HepG2 (cell line): ENCODE results near the gene S100A11. TPM values are rescaled to one million over a fixed set of nuclear protein-coding genes. Genes with fewer than 3 reads are reported as not detected.

Source experiments
- ATF1 ChIP-seq: IDR thresholded peaks from 2 replicates; pipeline ENCODE4 v1.6.1; 2016; ENCODE audit warnings: mild to moderate bottlenecking, control low read depth
- ATF5 ChIP-seq: sonication (generic); formaldehyde crosslinking; IDR thresholded peaks from 2 replicates; pipeline ENCODE4 v1.4.0; 2020; ENCODE audit warnings: mild to moderate bottlenecking, low read depth, missing genetic modification reagents
- CBX1 ChIP-seq: IDR thresholded peaks from one replicate; pipeline ENCODE4 v1.6.1; 2016; ENCODE audit warnings: antibody characterized with exemption, low read depth
- DR1 ChIP-seq: sonication (generic); formaldehyde crosslinking; IDR thresholded peaks from 2 replicates; pipeline ENCODE4 v1.8.0; 2021; ENCODE audit warnings: mild to moderate bottlenecking, missing genetic modification reagents, inconsistent platforms
- DRAP1 ChIP-seq: IDR thresholded peaks from 2 replicates; pipeline ENCODE4 v1.6.1; 2016; ENCODE audit warnings: missing genetic modification reagents, missing compliant biosample characterization
- FLYWCH1 ChIP-seq: sonication (generic); formaldehyde crosslinking; IDR thresholded peaks from 2 replicates; pipeline ENCODE4 v1.8.1; 2023; ENCODE audit warnings: mild to moderate bottlenecking, missing genetic modification reagents
- FOXK1 ChIP-seq: sonication (generic); formaldehyde crosslinking; IDR thresholded peaks from 2 replicates; pipeline ENCODE4 v1.4.0; 2020; ENCODE audit warnings: low read depth, missing genetic modification reagents, borderline replicate concordance
- HDAC6 ChIP-seq: fragments of 200-600 bp; sonication (generic); IDR thresholded peaks from 2 replicates; pipeline ENCODE4 v1.7.0; 2017; ENCODE audit warnings: mild to moderate bottlenecking, antibody characterized with exemption, low read length, low read depth
- KDM4B ChIP-seq: sonication (generic); formaldehyde crosslinking; IDR thresholded peaks from 2 replicates; pipeline ENCODE4 v1.4.0; 2020; ENCODE audit warnings: missing genetic modification reagents
- KMT2B ChIP-seq: IDR thresholded peaks from 2 replicates; pipeline ENCODE4 v1.6.1; 2016; ENCODE audit warnings: missing genetic modification reagents, missing compliant biosample characterization
- MEIS2 ChIP-seq: sonication (generic); formaldehyde crosslinking; IDR thresholded peaks from 2 replicates; pipeline ENCODE4 v1.9.0; 2021; ENCODE audit warnings: mild to moderate bottlenecking, missing genetic modification reagents
- MXD4 ChIP-seq: IDR thresholded peaks from 2 replicates; pipeline ENCODE4 v1.6.1; 2016; ENCODE audit warnings: mild to moderate bottlenecking, missing biosample characterization, missing genetic modification reagents
- NR1H2 ChIP-seq: sonication (generic); formaldehyde crosslinking; IDR thresholded peaks from 2 replicates; pipeline ENCODE4 v1.8.1; 2022; ENCODE audit warnings: low read depth, missing genetic modification reagents, borderline replicate concordance
- SAFB2 ChIP-seq: sonication (generic); formaldehyde crosslinking; IDR thresholded peaks from 2 replicates; pipeline ENCODE4 v1.5.1; 2020; ENCODE audit warnings: missing genetic modification reagents, low read depth, mild to moderate bottlenecking, borderline replicate concordance
- SCMH1 ChIP-seq: sonication (generic); formaldehyde crosslinking; IDR thresholded peaks from 2 replicates; pipeline ENCODE4 v1.9.0; 2021; ENCODE audit warnings: missing genetic modification reagents, mild to moderate bottlenecking, borderline replicate concordance
- SOX5 ChIP-seq: IDR thresholded peaks from 2 replicates; pipeline ENCODE4 v1.6.1; 2016; ENCODE audit warnings: borderline replicate concordance
- SRSF1 ChIP-seq: fragments of 200-400 bp; formaldehyde crosslinking; optimal IDR thresholded peaks from 2 replicates; pipeline ENCODE3; 2017; ENCODE audit warnings: mild to moderate bottlenecking, low read depth, low read length, moderate library complexity
- TEF ChIP-seq: sonication (generic); formaldehyde crosslinking; IDR thresholded peaks from 2 replicates; pipeline ENCODE4 v1.5.0; 2020; ENCODE audit warnings: missing genetic modification reagents
- THAP9 ChIP-seq: sonication (generic); formaldehyde crosslinking; IDR thresholded peaks from 2 replicates; pipeline ENCODE4; 2020; ENCODE audit warnings: missing genetic modification reagents, mild to moderate bottlenecking, borderline replicate concordance
- YEATS2 ChIP-seq: sonication (generic); formaldehyde crosslinking; IDR thresholded peaks from 2 replicates; pipeline ENCODE4 v1.4.0; 2020; ENCODE audit warnings: missing genetic modification reagents, borderline replicate concordance
- ZC3H4 ChIP-seq: sonication (generic); formaldehyde crosslinking; IDR thresholded peaks from 2 replicates; pipeline ENCODE4 v1.4.0; 2020; ENCODE audit warnings: missing genetic modification reagents, borderline replicate concordance
- ZIK1 ChIP-seq: sonication (generic); formaldehyde crosslinking; IDR thresholded peaks from 2 replicates; pipeline ENCODE4 v1.5.0; 2020; ENCODE audit warnings: mild to moderate bottlenecking, low read depth, missing genetic modification reagents, borderline replicate concordance
- ZNF143 ChIP-seq: sonication (generic); formaldehyde crosslinking; IDR thresholded peaks from 2 replicates; pipeline ENCODE4 v1.4.0; 2020; ENCODE audit warnings: missing genetic modification reagents
- ZNF264 ChIP-seq: sonication (generic); formaldehyde crosslinking; IDR thresholded peaks from 2 replicates; pipeline ENCODE4 v1.4.0; 2020; ENCODE audit warnings: missing genetic modification reagents
- ZNF317 ChIP-seq: sonication (generic); formaldehyde crosslinking; IDR thresholded peaks from 2 replicates; pipeline ENCODE4 v1.5.0; 2020; ENCODE audit warnings: mild to moderate bottlenecking, missing genetic modification reagents
- ZNF335 ChIP-seq: sonication (generic); formaldehyde crosslinking; IDR thresholded peaks from 2 replicates; pipeline ENCODE4 v1.4.0; 2020; ENCODE audit warnings: missing genetic modification reagents
- ZNF576 ChIP-seq: sonication (generic); formaldehyde crosslinking; IDR thresholded peaks from 2 replicates; pipeline ENCODE4 v1.4.0; 2020; ENCODE audit warnings: mild to moderate bottlenecking, missing genetic modification reagents
- ZNF616 ChIP-seq: sonication (generic); formaldehyde crosslinking; IDR thresholded peaks from 2 replicates; pipeline ENCODE4 v1.5.0; 2020; ENCODE audit warnings: low read depth, mild to moderate bottlenecking, missing genetic modification reagents
- polyA plus RNA-seq, 8 experiments: library from polyadenylated mRNA; depleted of rRNA in 3 of 8; stranded (reverse) in 7 of 8; unstranded in 1 of 8; fragments of >200 nt; fragmentation: Illumina TruSeq in 4 of 8; extraction: Trizol in 4 of 8; gene quantifications; 2 replicates each; pipeline versions ENCODE4 v1.2.1 to v1.2.3, GENCODE V29; 2011 to 2016; ENCODE audit warnings: low read depth in 4 of 8, missing spikeins in 1 of 8, mixed read lengths in 1 of 8; ENCODE audit not compliant: insufficient read depth in 1 of 8
- total RNA-seq, 5 experiments: library from RNA; depleted of rRNA; stranded (reverse); fragments of >200 nt; fragmentation: Illumina TruSeq; extraction: Trizol; gene quantifications; 2 replicates each; pipeline ENCODE4 v1.2.3, GENCODE V29; 2016; ENCODE audit warnings: low read depth in 1 of 5

S100A11 gene
- total and polyA plus RNA-seq, 2 of the 13 experiments (the other 11 are each of a cell fraction or from before 2014, with no cell fraction given) = 6.6 to 34.4 TPM

- TF ChIP-seq THAP9 (CRISPR knock-in tag) (no peak), FLYWCH1 (no peak), ZNF264 (CRISPR knock-in tag) (no peak), ZNF335 (no peak), SCMH1 (CRISPR knock-in tag) (no peak), KMT2B (CRISPR knock-in tag) (no peak), MEIS2 (CRISPR knock-in tag) (no peak), NR1H2 (CRISPR knock-in tag) (no peak), SRSF1 (no peak), ATF5 (CRISPR knock-in tag) (no peak), SAFB2 (CRISPR knock-in tag) (no peak), FOXK1 (CRISPR knock-in tag) (no peak), ZNF317 (no peak), DR1 (CRISPR knock-in tag) (no peak), HDAC6 (no peak), ZNF576 (CRISPR knock-in tag) (no peak), ZNF143 (peak; percentile 54; the same call in 1 of the 2 replicates), YEATS2 (CRISPR knock-in tag) (0 out of 2 replicates have a peak, but pooled peaks have one; percentile 19), ZC3H4 (no peak), SOX5 (CRISPR knock-in tag) (no peak), MXD4 (CRISPR knock-in tag) (no peak), ZIK1 (CRISPR knock-in tag) (no peak), ATF1 (CRISPR knock-in tag) (no peak), ZNF616 (CRISPR knock-in tag) (no peak), KDM4B (no peak), TEF (no peak), DRAP1 (CRISPR knock-in tag) (no peak), CBX1 (no peak)
Observed at GRCh38 chr1:151992303-151993083, 44.3 kb downstream of the S100A11 start (continued).
